Caki2 (cell line): ENCODE data around the gene PKN2. TPM values are rescaled to one million over a fixed set of nuclear protein-coding genes. Genes with fewer than 3 reads are reported as not detected.

Experiments used
- total RNA-seq: library from RNA; depleted of rRNA; stranded (reverse); fragments of >200 nt; shearing (Covaris generic); gene quantifications from 2 replicates; pipeline ENCODE4 v1.2.3, GENCODE V29; 2014; ENCODE audit warnings: low replicate concordance; rRNA removed

PKN2 gene
- total RNA-seq, 1 experiment from 2014 or later, result 25.9 TPM

Other genes with a start within 250 kb of the PKN2 start
- 34.2 and 38.4 TPM in 2 replicates for gene GTF2B, start 207.3 kb downstream of the PKN2 start, total RNA-seq